ENCODE measurements around the gene SEC23A.
"Not testable (repeated sequence)": the region's sequence is repeated elsewhere in the genome, so short reads cannot be mapped to it uniquely, and the experiment has no call there.

SEC23A gene

DNA sequence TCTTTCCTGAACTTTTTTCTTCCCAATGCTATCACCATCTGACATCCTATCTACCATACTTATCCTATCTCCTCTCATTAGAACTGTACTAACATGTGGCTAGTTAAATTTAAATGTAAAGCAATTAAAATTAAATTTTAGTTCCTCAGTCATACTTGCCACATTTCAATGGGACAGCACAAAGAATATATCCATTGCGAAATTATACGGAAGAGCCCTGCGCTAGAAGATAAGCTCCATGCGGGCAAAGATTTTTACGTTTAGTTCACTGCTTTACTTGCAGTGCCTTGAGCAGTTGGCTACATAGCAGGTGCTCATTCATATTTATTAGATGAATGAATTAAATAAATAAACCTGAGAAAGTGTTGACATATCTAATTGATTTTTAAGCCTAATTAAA is 33.1 kb downstream of the SEC23A start:
- H4K20me1 ChIP-seq (ENCODE audit: insufficient read depth, low read length), result no peaks in the 10 kb centered on the region
- H3K27ac ChIP-seq (ENCODE audit: low read length), result no peak overlapping the region
- no peak overlapping the region for H3K9ac ChIP-seq (ENCODE audit: low read length)
- H3K4me1 ChIP-seq (ENCODE audit: low read length), result no peaks in the 10 kb centered on the region
- no peaks in the 10 kb centered on the region for H3K79me2 ChIP-seq (ENCODE audit: low read length)
- no peaks in the 10 kb centered on the region for H3K27me3 ChIP-seq (ENCODE audit: low read depth, low read length)
- no peak for TF ChIP-seq CTCF (IDR thresholded peaks at IDR 0.05; ENCODE audit: low read depth, low read length)
- no peak for TF ChIP-seq EZH2phosphoT487 (IDR thresholded peaks at IDR 0.05; ENCODE audit: low read depth)
- no peak overlapping the region for H3K4me3 ChIP-seq (ENCODE audit: low read length)
- peaks cover 16% of the 10 kb centered on the region for H3K36me3 ChIP-seq (replicated peaks; ENCODE audit: low read depth, low read length)
- no peak overlapping the region for H3K4me2 ChIP-seq (ENCODE audit: low read length)
- H2AFZ ChIP-seq (ENCODE audit: low read depth, low read length), result no peak overlapping the region
- H3K9me3 ChIP-seq (ENCODE audit: insufficient read depth, low read length), result no peaks in the 10 kb centered on the region

DNA sequence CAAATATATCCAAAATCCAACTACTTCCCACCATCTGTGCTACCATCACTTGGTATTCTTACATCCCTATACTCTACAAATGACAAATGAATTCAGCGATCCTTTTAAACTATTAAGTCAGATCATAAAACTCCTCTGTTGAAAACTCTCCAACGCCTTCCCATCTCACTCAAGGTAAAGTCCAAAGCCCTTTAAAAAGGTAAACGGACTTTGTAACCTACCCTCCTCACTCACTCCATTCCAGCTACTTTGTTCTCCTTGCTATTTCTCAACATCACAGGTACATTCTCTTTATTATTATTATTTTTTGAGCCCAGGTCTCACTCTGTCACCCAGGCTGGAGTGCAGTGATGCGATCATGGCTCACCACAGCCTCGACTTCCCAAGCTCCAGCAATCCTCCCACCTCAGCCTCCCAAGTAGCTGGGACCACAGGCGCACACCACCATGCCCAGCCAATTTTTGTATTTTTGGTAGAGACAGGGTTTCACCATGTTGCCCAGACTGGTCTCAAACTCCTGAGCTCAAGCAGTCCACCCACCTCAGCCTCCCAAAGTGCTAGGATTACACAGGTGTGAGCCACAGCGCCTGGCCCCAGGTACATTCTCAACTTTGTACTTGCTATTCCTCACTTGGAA is 33.7 kb downstream of the SEC23A start:
- not testable (repeated sequence) for H3K27ac ChIP-seq (ENCODE audit: low read length); H3K9ac ChIP-seq (ENCODE audit: low read length)
- peaks cover 21% of the 10 kb centered on the region for H3K36me3 ChIP-seq (replicated peaks; ENCODE audit: low read depth, low read length)

DNA sequence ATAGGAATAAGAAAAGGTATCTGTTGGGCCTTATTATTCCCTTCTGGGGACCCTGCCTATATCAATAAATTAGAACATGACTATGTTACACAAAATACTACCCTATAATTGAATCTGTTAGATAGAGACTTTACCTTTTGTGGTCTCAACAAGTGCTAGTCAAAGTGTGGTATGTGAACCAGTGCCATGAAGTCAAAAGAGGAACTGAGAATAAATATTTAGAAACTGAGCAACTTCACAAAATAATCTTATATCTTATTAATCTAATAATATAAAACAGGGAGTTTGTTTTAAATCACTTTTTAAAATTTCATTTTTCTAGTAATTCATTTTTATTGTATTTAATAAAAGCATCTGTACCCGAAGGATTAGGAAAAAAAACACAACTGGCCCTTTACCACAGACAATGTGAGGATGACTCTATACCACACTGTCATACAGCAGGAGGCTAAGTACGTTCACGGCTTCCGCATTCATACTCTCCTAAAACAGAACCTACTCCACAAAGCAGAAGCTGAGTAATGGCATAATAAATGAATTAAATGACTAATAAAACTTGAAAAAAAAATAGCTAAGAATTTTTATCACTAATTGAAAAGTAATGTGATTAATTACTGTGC is 42.1 kb downstream of the SEC23A start:
- Histone ChIP-seq H4K20me1 (ENCODE audit: insufficient read depth, low read length) (no peaks in the 10 kb centered on the region), H3K4me3 (ENCODE audit: low read length) (no peak overlapping the region), H3K9ac (ENCODE audit: low read length) (no peak overlapping the region), H2AFZ (ENCODE audit: low read depth, low read length) (no peak overlapping the region), H3K4me2 (ENCODE audit: low read length) (peak overlapping the region; percentile 46), H3K27ac (ENCODE audit: low read length) (peak overlapping the region; percentile 62), H3K27me3 (ENCODE audit: low read depth, low read length) (no peaks in the 10 kb centered on the region), H3K79me2 (ENCODE audit: low read length) (no peaks in the 10 kb centered on the region), H3K36me3 (replicated peaks; ENCODE audit: low read depth, low read length) (peaks cover 57% of the 10 kb centered on the region), H3K9me3 (ENCODE audit: insufficient read depth, low read length) (0 out of 2 replicates have a peak, but pooled peaks cover 2% of the 10 kb centered on the region), H3K4me1 (ENCODE audit: low read length) (peaks cover 20% of the 10 kb centered on the region)
- TF ChIP-seq EZH2phosphoT487 (IDR thresholded peaks at IDR 0.05; ENCODE audit: low read depth), result no peak

More for the DNA sequence above, 33.7 kb downstream of the SEC23A start:
- not testable (repeated sequence) for H3K4me1 ChIP-seq (ENCODE audit: low read length); H3K79me2 ChIP-seq (ENCODE audit: low read length); H3K4me3 ChIP-seq (ENCODE audit: low read length); H4K20me1 ChIP-seq (ENCODE audit: insufficient read depth, low read length); H3K4me2 ChIP-seq (ENCODE audit: low read length); H3K9me3 ChIP-seq (ENCODE audit: insufficient read depth, low read length); H3K27me3 ChIP-seq (ENCODE audit: low read depth, low read length); H2AFZ ChIP-seq (ENCODE audit: low read depth, low read length)

DNA sequence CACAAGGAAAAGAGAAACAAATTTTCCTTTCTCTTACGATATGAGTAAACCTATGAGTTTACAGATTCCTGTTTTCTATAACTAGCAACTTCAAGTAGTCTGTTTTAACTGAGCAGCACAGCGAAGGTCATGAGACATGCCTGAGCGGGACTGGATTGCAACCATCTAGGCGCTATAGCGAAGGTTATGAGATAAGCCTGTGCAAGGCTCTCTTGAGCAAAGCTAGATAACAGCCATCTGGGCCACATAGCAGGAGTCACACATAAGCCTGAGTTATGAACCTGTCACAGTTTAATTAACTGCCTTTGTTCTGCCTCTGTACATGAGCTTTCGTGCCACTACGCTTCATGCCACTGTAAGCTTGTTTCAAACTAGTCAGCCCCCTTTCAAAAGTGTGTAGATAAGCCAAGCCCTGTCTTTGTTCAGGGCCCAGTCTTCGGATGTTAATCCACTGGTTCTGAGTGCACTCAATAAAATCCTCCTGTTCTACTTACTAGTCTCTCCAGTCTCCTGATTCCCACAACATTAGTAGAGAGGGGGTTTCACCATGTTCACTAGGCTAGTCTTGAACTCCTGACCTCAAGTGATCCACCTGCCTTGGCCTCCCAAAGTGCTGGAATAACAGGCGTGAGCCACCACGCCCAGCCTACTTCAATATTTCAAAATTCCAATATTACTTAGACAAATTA is 47.1 kb downstream of the SEC23A start:
- H3K27ac ChIP-seq (ENCODE audit: low read length), result no peak overlapping the region
- TF ChIP-seq CTCF (IDR thresholded peaks at IDR 0.05; ENCODE audit: low read depth, low read length) (no peak), EZH2phosphoT487 (IDR thresholded peaks at IDR 0.05; ENCODE audit: low read depth) (no peak)
- H3K9ac ChIP-seq (ENCODE audit: low read length), result no peak overlapping the region
- H3K27me3 ChIP-seq (ENCODE audit: low read depth, low read length), result no peaks in the 10 kb centered on the region
- H3K79me2 ChIP-seq (ENCODE audit: low read length), result no peaks in the 10 kb centered on the region
- H3K36me3 ChIP-seq (replicated peaks; ENCODE audit: low read depth, low read length), result peaks cover 77% of the 10 kb centered on the region
- peaks cover 10% of the 10 kb centered on the region for H3K4me1 ChIP-seq (ENCODE audit: low read length)
- no peak overlapping the region for H3K4me2 ChIP-seq (ENCODE audit: low read length)
- no peaks in the 10 kb centered on the region for H4K20me1 ChIP-seq (ENCODE audit: insufficient read depth, low read length)
- no peak overlapping the region for H3K4me3 ChIP-seq (ENCODE audit: low read length)
- H3K9me3 ChIP-seq (ENCODE audit: insufficient read depth, low read length), result 0 out of 2 replicates have a peak, but pooled peaks cover 3% of the 10 kb centered on the region
- H2AFZ ChIP-seq (ENCODE audit: low read depth, low read length), result no peak overlapping the region

DNA sequence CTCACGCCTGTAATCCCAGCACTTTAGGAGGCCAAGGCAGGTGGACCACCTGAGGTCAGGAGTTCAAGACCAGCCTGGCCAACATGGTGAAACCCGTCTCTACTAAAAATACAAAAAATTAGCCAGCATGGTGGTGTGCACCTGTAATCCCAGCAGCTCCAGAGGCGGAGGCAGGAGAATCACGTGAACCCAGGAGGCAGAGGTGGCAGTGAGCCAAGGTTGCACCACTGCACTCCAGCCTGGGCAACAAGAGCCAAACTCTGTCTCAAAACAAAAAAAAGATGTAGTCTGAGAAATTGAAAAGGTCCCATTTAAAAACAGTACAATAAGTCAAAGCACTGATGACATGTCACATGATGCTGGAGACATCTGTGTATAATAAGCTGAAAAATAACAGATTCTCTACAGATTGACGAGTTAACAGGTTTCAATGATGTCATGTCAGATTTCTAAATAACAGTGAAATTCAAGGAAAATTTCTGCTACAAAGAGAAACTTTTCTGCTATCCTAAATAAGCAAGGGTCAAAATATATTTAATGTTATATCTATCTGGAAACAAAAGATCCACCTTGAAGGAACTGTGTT is 50.1 kb downstream of the SEC23A start:
- not testable (repeated sequence) for H3K27me3 ChIP-seq (ENCODE audit: low read depth, low read length); H3K79me2 ChIP-seq (ENCODE audit: low read length); H3K9me3 ChIP-seq (ENCODE audit: insufficient read depth, low read length); H3K4me1 ChIP-seq (ENCODE audit: low read length); H3K4me2 ChIP-seq (ENCODE audit: low read length); H2AFZ ChIP-seq (ENCODE audit: low read depth, low read length); H3K27ac ChIP-seq (ENCODE audit: low read length); H4K20me1 ChIP-seq (ENCODE audit: insufficient read depth, low read length); H3K4me3 ChIP-seq (ENCODE audit: low read length); H3K9ac ChIP-seq (ENCODE audit: low read length)
- H3K36me3 ChIP-seq (replicated peaks; ENCODE audit: low read depth, low read length), result peaks cover 69% of the 10 kb centered on the region
